GM23338 (cell line): ENCODE measurements around the gene MIAT. TPM values are rescaled to one million over a fixed set of nuclear protein-coding genes. Genes with fewer than 3 reads are reported as not detected.

Source experiments
- ATAC-seq: fragments of 200-7000 bp; cut with Tn5 transposase; 3 replicates; pipeline ENCODE4 v1.9.1; 2020
- DNase-seq: peaks from one replicate; pipeline ENCODE4 v3.0.0-alpha.2; 2015; ENCODE audit warnings: low spot score
- H2AFZ ChIP-seq: fragments of 200-600 bp; sonication (generic); 2 replicates; pipeline ENCODE4 v1.8.0; 2016; ENCODE audit warnings: antibody characterized with exemption, mild to moderate bottlenecking, moderate library complexity
- H3F3A ChIP-seq: fragments of 200-600 bp; sonication (generic); replicated peaks from 2 replicates; pipeline ENCODE4 v1.8.0; 2017; ENCODE audit warnings: antibody characterized with exemption, mixed run types, low read depth
- H3K27ac ChIP-seq: fragments of 200-600 bp; sonication (generic); 2 replicates; pipeline ENCODE4 v1.6.1; 2016; ENCODE audit warnings: low read depth
- H3K27me3 ChIP-seq: fragments of 200-600 bp; sonication (generic); 2 replicates; pipeline ENCODE4 v1.8.0; 2016; ENCODE audit warnings: mild to moderate bottlenecking, mixed run types, moderate library complexity; ENCODE audit not compliant: insufficient read depth
- H3K36me3 ChIP-seq: fragments of 200-600 bp; sonication (generic); 2 replicates; pipeline ENCODE4 v1.8.0; 2016; ENCODE audit warnings: mild to moderate bottlenecking; ENCODE audit not compliant: insufficient read depth
- H3K4me1 ChIP-seq: fragments of 200-600 bp; sonication (generic); 2 replicates; pipeline ENCODE4 v1.8.0; 2016; ENCODE audit warnings: mild to moderate bottlenecking, moderate library complexity; ENCODE audit not compliant: insufficient read depth
- H3K4me2 ChIP-seq: fragments of 200-600 bp; sonication (generic); 2 replicates; pipeline ENCODE4 v1.7.1; 2017; ENCODE audit warnings: mixed run types
- H3K4me3 ChIP-seq: fragments of 200-600 bp; sonication (generic); 2 replicates; pipeline ENCODE4 v1.6.1; 2016; ENCODE audit warnings: mixed run types
- H3K79me2 ChIP-seq: fragments of 200-600 bp; sonication (generic); replicated peaks from 2 replicates; pipeline ENCODE4 v1.8.0; 2017; ENCODE audit warnings: mild to moderate bottlenecking; ENCODE audit not compliant: insufficient read depth
- H3K9me2 ChIP-seq: fragments of 200-600 bp; sonication (generic); 2 replicates; pipeline ENCODE4 v1.8.0; 2017; ENCODE audit not compliant: insufficient read depth
- H4K20me1 ChIP-seq: fragments of 200-600 bp; sonication (generic); replicated peaks from 2 replicates; pipeline ENCODE4 v1.8.0; 2017; ENCODE audit warnings: mild to moderate bottlenecking; ENCODE audit not compliant: insufficient read depth
- H3K27ac Mint-ChIP-seq: 2 replicates; pipeline ENCODE4 v1.8.0; 2020; ENCODE audit warnings: inconsistent platforms, mild to moderate bottlenecking, moderate library complexity, mixed read lengths
- H3K27me3 Mint-ChIP-seq: 3 replicates; pipeline ENCODE4 v1.8.0; 2022; ENCODE audit warnings: low read depth, mild to moderate bottlenecking, moderate library complexity, mixed read lengths, inconsistent platforms; ENCODE audit not compliant: insufficient read depth, poor library complexity
- H3K36me3 Mint-ChIP-seq: 3 replicates; pipeline ENCODE4 v1.8.0; 2021; ENCODE audit warnings: low read depth, mild to moderate bottlenecking, inconsistent platforms, moderate library complexity, mixed read lengths
- H3K4me1 Mint-ChIP-seq: 3 replicates; pipeline ENCODE4 v1.8.0; 2020; ENCODE audit warnings: mild to moderate bottlenecking, inconsistent platforms, mixed read lengths
- H3K4me3 Mint-ChIP-seq: 3 replicates; pipeline ENCODE4 v1.8.0; 2021; ENCODE audit warnings: moderate library complexity, mild to moderate bottlenecking, inconsistent platforms, mixed read lengths
- H3K9me3 Mint-ChIP-seq: 3 replicates; pipeline ENCODE4 v1.8.0; 2020; ENCODE audit warnings: moderate library complexity, mild to moderate bottlenecking, inconsistent platforms, mixed read lengths
- NANOG ChIP-seq: IDR thresholded peaks from 2 replicates; pipeline ENCODE4 v1.6.1; 2016; ENCODE audit warnings: antibody characterized with exemption, borderline replicate concordance
- POLR2AphosphoS5 ChIP-seq: IDR thresholded peaks from 2 replicates; pipeline ENCODE4 v1.6.1; 2016; ENCODE audit warnings: antibody characterized with exemption, low read depth
- ZNF331 ChIP-seq: fragments of 250-450 bp; sonication (Bioruptor Pico); IDR thresholded peaks from 2 replicates; pipeline ENCODE4 v1.5.0; 2020; ENCODE audit warnings: low read depth, mild to moderate bottlenecking, moderate library complexity
- polyA plus RNA-seq: library from polyadenylated mRNA; unstranded; fragments of >200 nt; fragmentation: Nextera tagmentation; extraction: Ambion mirVana; gene quantifications from 2 replicates; pipeline ENCODE4 v1.2.1, GENCODE V29; 2016
- total RNA-seq: library from RNA; depleted of rRNA; stranded (reverse); fragments of >200 nt; shearing (Covaris generic); gene quantifications from 2 replicates; pipeline ENCODE4 v1.2.3, GENCODE V29; 2014
- TF ChIP-seq, protein P1 (sequence below): fragments of 250-450 bp; sonication (Bioruptor Pico); IDR thresholded peaks from 2 replicates; pipeline ENCODE4 v1.5.0; 2020; ENCODE audit warnings: mild to moderate bottlenecking, moderate library complexity
- TF ChIP-seq, protein P2 (sequence below): IDR thresholded peaks from one replicate; pipeline ENCODE4 v1.6.1; 2018; ENCODE audit warnings: antibody characterized with exemption; ENCODE audit not compliant: unreplicated experiment
- TF ChIP-seq, protein P3 (sequence below): IDR thresholded peaks from 2 replicates; pipeline ENCODE4 v1.6.1; 2016; ENCODE audit warnings: antibody characterized with exemption

The MIAT gene
- total and polyA plus RNA-seq, 2 experiments from 2014 or later: 10.0 to 63.6 TPM

DNA sequence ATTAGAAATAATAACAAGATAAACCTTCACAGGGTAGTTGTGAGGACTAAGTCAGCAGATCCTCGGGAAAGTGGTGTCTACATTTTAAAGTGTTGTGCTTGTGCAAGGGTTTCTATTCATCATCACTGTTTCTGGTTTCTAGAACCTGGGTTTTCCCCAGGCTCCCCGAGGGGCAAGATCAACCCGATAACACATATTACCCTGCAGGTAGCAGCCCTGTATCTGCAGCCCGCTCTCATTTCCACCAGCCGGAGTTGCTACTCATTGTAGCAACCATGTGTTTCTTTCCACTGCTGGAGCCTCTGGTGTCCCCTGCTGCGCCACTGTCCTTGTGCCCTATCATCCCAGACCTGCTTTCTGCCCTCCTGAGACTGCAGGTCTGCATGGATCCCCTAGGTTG lies 67.0 kb downstream of the MIAT start:
- H4K20me1 ChIP-seq: no peaks in the 10 kb centered on the region
- TF ChIP-seq NANOG (no peak), POLR2AphosphoS5 (no peak), ZNF331 (CRISPR knock-in tag) (no peak)
- TF ChIP-seq, protein P1, sequence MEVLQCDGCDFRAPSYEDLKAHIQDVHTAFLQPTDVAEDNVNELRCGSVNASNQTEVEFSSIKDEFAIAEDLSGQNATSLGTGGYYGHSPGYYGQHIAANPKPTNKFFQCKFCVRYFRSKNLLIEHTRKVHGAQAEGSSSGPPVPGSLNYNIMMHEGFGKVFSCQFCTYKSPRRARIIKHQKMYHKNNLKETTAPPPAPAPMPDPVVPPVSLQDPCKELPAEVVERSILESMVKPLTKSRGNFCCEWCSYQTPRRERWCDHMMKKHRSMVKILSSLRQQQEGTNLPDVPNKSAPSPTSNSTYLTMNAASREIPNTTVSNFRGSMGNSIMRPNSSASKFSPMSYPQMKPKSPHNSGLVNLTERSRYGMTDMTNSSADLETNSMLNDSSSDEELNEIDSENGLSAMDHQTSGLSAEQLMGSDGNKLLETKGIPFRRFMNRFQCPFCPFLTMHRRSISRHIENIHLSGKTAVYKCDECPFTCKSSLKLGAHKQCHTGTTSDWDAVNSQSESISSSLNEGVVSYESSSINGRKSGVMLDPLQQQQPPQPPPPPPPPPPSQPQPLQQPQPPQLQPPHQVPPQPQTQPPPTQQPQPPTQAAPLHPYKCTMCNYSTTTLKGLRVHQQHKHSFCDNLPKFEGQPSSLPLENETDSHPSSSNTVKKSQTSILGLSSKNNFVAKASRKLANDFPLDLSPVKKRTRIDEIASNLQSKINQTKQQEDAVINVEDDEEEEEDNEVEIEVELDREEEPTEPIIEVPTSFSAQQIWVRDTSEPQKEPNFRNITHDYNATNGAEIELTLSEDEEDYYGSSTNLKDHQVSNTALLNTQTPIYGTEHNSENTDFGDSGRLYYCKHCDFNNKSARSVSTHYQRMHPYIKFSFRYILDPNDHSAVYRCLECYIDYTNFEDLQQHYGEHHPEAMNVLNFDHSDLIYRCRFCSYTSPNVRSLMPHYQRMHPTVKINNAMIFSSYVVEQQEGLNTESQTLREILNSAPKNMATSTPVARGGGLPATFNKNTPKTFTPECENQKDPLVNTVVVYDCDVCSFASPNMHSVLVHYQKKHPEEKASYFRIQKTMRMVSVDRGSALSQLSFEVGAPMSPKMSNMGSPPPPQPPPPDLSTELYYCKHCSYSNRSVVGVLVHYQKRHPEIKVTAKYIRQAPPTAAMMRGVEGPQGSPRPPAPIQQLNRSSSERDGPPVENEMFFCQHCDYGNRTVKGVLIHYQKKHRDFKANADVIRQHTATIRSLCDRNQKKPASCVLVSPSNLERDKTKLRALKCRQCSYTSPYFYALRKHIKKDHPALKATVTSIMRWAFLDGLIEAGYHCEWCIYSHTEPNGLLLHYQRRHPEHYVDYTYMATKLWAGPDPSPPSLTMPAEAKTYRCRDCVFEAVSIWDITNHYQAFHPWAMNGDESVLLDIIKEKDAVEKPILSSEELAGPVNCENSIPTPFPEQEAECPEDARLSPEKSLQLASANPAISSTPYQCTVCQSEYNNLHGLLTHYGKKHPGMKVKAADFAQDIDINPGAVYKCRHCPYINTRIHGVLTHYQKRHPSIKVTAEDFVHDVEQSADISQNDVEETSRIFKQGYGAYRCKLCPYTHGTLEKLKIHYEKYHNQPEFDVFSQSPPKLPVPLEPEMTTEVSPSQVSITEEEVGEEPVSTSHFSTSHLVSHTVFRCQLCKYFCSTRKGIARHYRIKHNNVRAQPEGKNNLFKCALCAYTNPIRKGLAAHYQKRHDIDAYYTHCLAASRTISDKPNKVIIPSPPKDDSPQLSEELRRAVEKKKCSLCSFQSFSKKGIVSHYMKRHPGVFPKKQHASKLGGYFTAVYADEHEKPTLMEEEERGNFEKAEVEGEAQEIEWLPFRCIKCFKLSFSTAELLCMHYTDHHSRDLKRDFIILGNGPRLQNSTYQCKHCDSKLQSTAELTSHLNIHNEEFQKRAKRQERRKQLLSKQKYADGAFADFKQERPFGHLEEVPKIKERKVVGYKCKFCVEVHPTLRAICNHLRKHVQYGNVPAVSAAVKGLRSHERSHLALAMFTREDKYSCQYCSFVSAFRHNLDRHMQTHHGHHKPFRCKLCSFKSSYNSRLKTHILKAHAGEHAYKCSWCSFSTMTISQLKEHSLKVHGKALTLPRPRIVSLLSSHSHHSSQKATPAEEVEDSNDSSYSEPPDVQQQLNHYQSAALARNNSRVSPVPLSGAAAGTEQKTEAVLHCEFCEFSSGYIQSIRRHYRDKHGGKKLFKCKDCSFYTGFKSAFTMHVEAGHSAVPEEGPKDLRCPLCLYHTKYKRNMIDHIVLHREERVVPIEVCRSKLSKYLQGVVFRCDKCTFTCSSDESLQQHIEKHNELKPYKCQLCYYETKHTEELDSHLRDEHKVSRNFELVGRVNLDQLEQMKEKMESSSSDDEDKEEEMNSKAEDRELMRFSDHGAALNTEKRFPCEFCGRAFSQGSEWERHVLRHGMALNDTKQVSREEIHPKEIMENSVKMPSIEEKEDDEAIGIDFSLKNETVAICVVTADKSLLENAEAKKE: no peak
- TF ChIP-seq, protein P2, sequence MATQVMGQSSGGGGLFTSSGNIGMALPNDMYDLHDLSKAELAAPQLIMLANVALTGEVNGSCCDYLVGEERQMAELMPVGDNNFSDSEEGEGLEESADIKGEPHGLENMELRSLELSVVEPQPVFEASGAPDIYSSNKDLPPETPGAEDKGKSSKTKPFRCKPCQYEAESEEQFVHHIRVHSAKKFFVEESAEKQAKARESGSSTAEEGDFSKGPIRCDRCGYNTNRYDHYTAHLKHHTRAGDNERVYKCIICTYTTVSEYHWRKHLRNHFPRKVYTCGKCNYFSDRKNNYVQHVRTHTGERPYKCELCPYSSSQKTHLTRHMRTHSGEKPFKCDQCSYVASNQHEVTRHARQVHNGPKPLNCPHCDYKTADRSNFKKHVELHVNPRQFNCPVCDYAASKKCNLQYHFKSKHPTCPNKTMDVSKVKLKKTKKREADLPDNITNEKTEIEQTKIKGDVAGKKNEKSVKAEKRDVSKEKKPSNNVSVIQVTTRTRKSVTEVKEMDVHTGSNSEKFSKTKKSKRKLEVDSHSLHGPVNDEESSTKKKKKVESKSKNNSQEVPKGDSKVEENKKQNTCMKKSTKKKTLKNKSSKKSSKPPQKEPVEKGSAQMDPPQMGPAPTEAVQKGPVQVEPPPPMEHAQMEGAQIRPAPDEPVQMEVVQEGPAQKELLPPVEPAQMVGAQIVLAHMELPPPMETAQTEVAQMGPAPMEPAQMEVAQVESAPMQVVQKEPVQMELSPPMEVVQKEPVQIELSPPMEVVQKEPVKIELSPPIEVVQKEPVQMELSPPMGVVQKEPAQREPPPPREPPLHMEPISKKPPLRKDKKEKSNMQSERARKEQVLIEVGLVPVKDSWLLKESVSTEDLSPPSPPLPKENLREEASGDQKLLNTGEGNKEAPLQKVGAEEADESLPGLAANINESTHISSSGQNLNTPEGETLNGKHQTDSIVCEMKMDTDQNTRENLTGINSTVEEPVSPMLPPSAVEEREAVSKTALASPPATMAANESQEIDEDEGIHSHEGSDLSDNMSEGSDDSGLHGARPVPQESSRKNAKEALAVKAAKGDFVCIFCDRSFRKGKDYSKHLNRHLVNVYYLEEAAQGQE: no peak
- TF ChIP-seq, protein P3, sequence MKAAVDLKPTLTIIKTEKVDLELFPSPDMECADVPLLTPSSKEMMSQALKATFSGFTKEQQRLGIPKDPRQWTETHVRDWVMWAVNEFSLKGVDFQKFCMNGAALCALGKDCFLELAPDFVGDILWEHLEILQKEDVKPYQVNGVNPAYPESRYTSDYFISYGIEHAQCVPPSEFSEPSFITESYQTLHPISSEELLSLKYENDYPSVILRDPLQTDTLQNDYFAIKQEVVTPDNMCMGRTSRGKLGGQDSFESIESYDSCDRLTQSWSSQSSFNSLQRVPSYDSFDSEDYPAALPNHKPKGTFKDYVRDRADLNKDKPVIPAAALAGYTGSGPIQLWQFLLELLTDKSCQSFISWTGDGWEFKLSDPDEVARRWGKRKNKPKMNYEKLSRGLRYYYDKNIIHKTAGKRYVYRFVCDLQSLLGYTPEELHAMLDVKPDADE: no peak
- H3K27ac ChIP-seq: no peak overlapping the region
- no peak overlapping the region for H2AFZ ChIP-seq
- H3K79me2 ChIP-seq: no peaks in the 10 kb centered on the region
- no peaks in the 10 kb centered on the region; the same call in 2 of the 3 replicates for H3K9me3 Mint-ChIP-seq
- peaks cover 3% of the 10 kb centered on the region for H3K27me3 Mint-ChIP-seq
- no peak overlapping the region for H3K4me3 Mint-ChIP-seq
- ATAC-seq (no peak), DNase-seq (no peak)
- no peaks in the 10 kb centered on the region; the same call in 1 of the 2 replicates for H3K4me1 ChIP-seq
- peaks cover 7% of the 10 kb centered on the region; the same call in 1 of the 2 replicates for H3K36me3 ChIP-seq
- H3K27me3 ChIP-seq: no peaks in the 10 kb centered on the region
- H3K9me2 ChIP-seq: 0 out of 2 replicates have a peak, but pooled peaks cover 3% of the 10 kb centered on the region
- H3K27ac Mint-ChIP-seq: no peak overlapping the region
- no peaks in the 10 kb centered on the region; the same call in 2 of the 3 replicates for H3K4me1 Mint-ChIP-seq
- H3K36me3 Mint-ChIP-seq: peaks cover 13% of the 10 kb centered on the region; the same call in 2 of the 3 replicates
- no peak overlapping the region for H3K4me2 ChIP-seq
- H3F3A ChIP-seq: 0 out of 2 replicates have a peak, but pooled peaks cover 3% of the 10 kb centered on the region
- H3K4me3 ChIP-seq: no peak overlapping the region
